A549 (cell line): ENCODE results near the gene SAMD4B.

Experiments
- RCOR1 ChIP-seq: fragments of 150-350 bp; IDR thresholded peaks from 2 replicates; pipeline ENCODE4 v1.6.1; 2014; ENCODE audit warnings: antibody characterized with exemption, low read length, low read depth
- TF ChIP-seq, protein P1 (sequence below): fragments of >200 bp; sonication (Bioruptor Twin); formaldehyde crosslinking; IDR thresholded peaks from 3 replicates; pipeline ENCODE4 v1.5.1; 2016
- TF ChIP-seq, protein P2 (sequence below): fragments of 450-650 bp; IDR thresholded peaks from 2 replicates; pipeline ENCODE4 v1.6.1; 2014; ENCODE audit warnings: antibody characterized with exemption
- TF ChIP-seq, protein P3 (sequence below): fragments of 200-600 bp; sonication (generic); IDR thresholded peaks from 2 replicates; pipeline ENCODE4 v1.6.1; 2016; ENCODE audit warnings: antibody characterized with exemption, mild to moderate bottlenecking, moderate library complexity

DNA sequence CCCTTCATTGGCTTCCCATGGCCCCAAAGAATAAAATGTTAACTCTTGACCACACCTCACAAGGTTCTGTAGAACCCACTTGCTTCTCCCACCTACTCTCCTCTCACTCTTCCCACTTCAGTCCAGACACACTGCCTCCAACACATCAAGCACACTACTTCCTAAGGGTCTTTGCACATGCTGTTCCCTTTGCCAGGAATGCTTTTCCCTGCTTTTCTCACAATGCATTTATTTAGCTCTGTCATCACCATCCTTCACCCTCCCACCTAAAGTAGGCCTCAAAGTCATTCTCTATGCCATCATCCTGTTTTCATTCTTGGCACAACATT lies 38.1 kb upstream of the SAMD4B start:
- no peak for TF ChIP-seq RCOR1
- TF ChIP-seq, protein P1, sequence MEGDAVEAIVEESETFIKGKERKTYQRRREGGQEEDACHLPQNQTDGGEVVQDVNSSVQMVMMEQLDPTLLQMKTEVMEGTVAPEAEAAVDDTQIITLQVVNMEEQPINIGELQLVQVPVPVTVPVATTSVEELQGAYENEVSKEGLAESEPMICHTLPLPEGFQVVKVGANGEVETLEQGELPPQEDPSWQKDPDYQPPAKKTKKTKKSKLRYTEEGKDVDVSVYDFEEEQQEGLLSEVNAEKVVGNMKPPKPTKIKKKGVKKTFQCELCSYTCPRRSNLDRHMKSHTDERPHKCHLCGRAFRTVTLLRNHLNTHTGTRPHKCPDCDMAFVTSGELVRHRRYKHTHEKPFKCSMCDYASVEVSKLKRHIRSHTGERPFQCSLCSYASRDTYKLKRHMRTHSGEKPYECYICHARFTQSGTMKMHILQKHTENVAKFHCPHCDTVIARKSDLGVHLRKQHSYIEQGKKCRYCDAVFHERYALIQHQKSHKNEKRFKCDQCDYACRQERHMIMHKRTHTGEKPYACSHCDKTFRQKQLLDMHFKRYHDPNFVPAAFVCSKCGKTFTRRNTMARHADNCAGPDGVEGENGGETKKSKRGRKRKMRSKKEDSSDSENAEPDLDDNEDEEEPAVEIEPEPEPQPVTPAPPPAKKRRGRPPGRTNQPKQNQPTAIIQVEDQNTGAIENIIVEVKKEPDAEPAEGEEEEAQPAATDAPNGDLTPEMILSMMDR, result no peak
- TF ChIP-seq, protein P2, sequence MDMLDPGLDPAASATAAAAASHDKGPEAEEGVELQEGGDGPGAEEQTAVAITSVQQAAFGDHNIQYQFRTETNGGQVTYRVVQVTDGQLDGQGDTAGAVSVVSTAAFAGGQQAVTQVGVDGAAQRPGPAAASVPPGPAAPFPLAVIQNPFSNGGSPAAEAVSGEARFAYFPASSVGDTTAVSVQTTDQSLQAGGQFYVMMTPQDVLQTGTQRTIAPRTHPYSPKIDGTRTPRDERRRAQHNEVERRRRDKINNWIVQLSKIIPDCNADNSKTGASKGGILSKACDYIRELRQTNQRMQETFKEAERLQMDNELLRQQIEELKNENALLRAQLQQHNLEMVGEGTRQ, result no peak
- TF ChIP-seq, protein P3, sequence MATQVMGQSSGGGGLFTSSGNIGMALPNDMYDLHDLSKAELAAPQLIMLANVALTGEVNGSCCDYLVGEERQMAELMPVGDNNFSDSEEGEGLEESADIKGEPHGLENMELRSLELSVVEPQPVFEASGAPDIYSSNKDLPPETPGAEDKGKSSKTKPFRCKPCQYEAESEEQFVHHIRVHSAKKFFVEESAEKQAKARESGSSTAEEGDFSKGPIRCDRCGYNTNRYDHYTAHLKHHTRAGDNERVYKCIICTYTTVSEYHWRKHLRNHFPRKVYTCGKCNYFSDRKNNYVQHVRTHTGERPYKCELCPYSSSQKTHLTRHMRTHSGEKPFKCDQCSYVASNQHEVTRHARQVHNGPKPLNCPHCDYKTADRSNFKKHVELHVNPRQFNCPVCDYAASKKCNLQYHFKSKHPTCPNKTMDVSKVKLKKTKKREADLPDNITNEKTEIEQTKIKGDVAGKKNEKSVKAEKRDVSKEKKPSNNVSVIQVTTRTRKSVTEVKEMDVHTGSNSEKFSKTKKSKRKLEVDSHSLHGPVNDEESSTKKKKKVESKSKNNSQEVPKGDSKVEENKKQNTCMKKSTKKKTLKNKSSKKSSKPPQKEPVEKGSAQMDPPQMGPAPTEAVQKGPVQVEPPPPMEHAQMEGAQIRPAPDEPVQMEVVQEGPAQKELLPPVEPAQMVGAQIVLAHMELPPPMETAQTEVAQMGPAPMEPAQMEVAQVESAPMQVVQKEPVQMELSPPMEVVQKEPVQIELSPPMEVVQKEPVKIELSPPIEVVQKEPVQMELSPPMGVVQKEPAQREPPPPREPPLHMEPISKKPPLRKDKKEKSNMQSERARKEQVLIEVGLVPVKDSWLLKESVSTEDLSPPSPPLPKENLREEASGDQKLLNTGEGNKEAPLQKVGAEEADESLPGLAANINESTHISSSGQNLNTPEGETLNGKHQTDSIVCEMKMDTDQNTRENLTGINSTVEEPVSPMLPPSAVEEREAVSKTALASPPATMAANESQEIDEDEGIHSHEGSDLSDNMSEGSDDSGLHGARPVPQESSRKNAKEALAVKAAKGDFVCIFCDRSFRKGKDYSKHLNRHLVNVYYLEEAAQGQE, result no peak
